Measurements from ENCODE around the gene CXorf38. TPM values are rescaled to one million over a fixed set of nuclear protein-coding genes. Genes with fewer than 3 reads are reported as not detected.

The CXorf38 gene
- total and polyA plus RNA-seq, 2 of the 8 experiments (the other 6 are each of a cell fraction or from before 2014, with no cell fraction given): 3.6 to 6.4 TPM

- Histone ChIP-seq H2AFZ (ENCODE audit: low read length) (no peak overlapping the region), H3K56ac (replicated peaks; ENCODE audit: insufficient read length, low read depth, low read length) (no peak overlapping the region), H3K9ac (replicated peaks in 1 of 4; ENCODE audit: extremely low read depth in 1 of 4, low read depth in 3 of 4, low read length in 3 of 4) (no peak overlapping the region), H4K8ac (ENCODE audit: extremely low read depth, insufficient read depth, low read length) (no peak overlapping the region), H3K14ac (ENCODE audit: insufficient read length) (no peak overlapping the region), H3K4me1 (replicated peaks in 1 of 4; ENCODE audit: control insufficient read depth in 3 of 4, insufficient read depth in 4 of 4, low read length in 3 of 4) (no peaks in the 10 kb centered on the region), H3K36me3 (ENCODE audit: control insufficient read depth in 2 of 4, insufficient read depth in 4 of 4, low read length in 3 of 4) (peaks cover 10 to 89% (median 44%) of the 10 kb centered on the region in 4 experiments; a peak in 7 of 8 replicates), H3K27me3 (replicated peaks in 1 of 4; ENCODE audit: control insufficient read depth in 3 of 4, extremely low read depth in 1 of 4, insufficient read depth in 3 of 4, low read length in 3 of 4) (no peaks in the 10 kb centered on the region), H3K4me2 (ENCODE audit: insufficient read depth in 1 of 2, low read depth in 2 of 2, low read length in 2 of 2) (no peak overlapping the region), H3K4ac (replicated peaks; ENCODE audit: insufficient read length, low read depth, low read length) (no peak overlapping the region), H3K79me2 (ENCODE audit: control insufficient read depth in 1 of 2, insufficient read depth in 2 of 2, low read length in 2 of 2) (no peaks in the 10 kb centered on the region), H3K27ac (ENCODE audit: low read depth, low read length) (no peak overlapping the region), H4K20me1 (replicated peaks in 1 of 2; ENCODE audit: control insufficient read depth in 1 of 2, insufficient read depth in 2 of 2, low read length in 2 of 2) (no peaks in the 10 kb centered on the region), H3K23me2 (ENCODE audit: low read depth, low read length) (no peaks in the 10 kb centered on the region), H3K23ac (ENCODE audit: insufficient read length) (no peak overlapping the region), H3K79me1 (ENCODE audit: low read depth, low read length) (no peaks in the 10 kb centered on the region), H2BK15ac (ENCODE audit: low read length) (no peak overlapping the region), H2BK5ac (ENCODE audit: low read depth, low read length) (no peak overlapping the region), H3K18ac (ENCODE audit: extremely low read depth, low read length) (no peak overlapping the region), H2BK12ac (ENCODE audit: low read depth, low read length) (no peak overlapping the region), H4K91ac (replicated peaks; ENCODE audit: insufficient read length, low read length) (no peak overlapping the region), H2BK120ac (replicated peaks; ENCODE audit: low read depth, low read length) (no peak overlapping the region), H4K5ac (ENCODE audit: insufficient read length, low read depth, low read length) (no peak overlapping the region), H2BK20ac (ENCODE audit: low read length) (no peak overlapping the region), H3K9me3 (ENCODE audit: insufficient read depth in 2 of 2, low read depth in 1 of 2, low read length in 1 of 2) (no peaks in the 10 kb centered on the region), H2AK5ac (ENCODE audit: low read depth, low read length) (no peak overlapping the region), H3K4me3 (ENCODE audit: extremely low read depth in 1 of 4, insufficient read depth in 2 of 4, low read depth in 3 of 4, low read length in 4 of 4) (no peak overlapping the region)
- no peak for TF ChIP-seq ATF2 (IDR thresholded peaks at IDR 0.05; ENCODE audit: low read length)
- no peak for TF ChIP-seq POLR2A (IDR thresholded peaks at IDR 0.05; ENCODE audit: control extremely low read depth in 1 of 2, low read depth in 2 of 2, low read length in 2 of 2)
- no peak for TF ChIP-seq BACH1 (IDR thresholded peaks at IDR 0.05; ENCODE audit: low read length)
- TF ChIP-seq SIX5 (IDR thresholded peaks at IDR 0.05; ENCODE audit: low read depth, low read length): no peak
- no peak for TF ChIP-seq USF2 (IDR thresholded peaks at IDR 0.05; ENCODE audit: low read length)
- TF ChIP-seq EP300 (IDR thresholded peaks at IDR 0.05; ENCODE audit: borderline replicate concordance in 1 of 2, low read depth in 2 of 2, low read length in 2 of 2): no peak
- TF ChIP-seq, protein P1, sequence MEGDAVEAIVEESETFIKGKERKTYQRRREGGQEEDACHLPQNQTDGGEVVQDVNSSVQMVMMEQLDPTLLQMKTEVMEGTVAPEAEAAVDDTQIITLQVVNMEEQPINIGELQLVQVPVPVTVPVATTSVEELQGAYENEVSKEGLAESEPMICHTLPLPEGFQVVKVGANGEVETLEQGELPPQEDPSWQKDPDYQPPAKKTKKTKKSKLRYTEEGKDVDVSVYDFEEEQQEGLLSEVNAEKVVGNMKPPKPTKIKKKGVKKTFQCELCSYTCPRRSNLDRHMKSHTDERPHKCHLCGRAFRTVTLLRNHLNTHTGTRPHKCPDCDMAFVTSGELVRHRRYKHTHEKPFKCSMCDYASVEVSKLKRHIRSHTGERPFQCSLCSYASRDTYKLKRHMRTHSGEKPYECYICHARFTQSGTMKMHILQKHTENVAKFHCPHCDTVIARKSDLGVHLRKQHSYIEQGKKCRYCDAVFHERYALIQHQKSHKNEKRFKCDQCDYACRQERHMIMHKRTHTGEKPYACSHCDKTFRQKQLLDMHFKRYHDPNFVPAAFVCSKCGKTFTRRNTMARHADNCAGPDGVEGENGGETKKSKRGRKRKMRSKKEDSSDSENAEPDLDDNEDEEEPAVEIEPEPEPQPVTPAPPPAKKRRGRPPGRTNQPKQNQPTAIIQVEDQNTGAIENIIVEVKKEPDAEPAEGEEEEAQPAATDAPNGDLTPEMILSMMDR (IDR thresholded peaks at IDR 0.05; ENCODE audit: control extremely low read depth in 1 of 3, insufficient read depth in 1 of 3, low read depth in 1 of 3, low read length in 3 of 3): no peak
- CTCF ChIA-PET (ENCODE audit: partially characterized antibody): no interaction called here
- POLR2A ChIA-PET (ENCODE audit: partially characterized antibody): no interaction called here
- WGBS, 2 experiments (ENCODE audit: extremely low coverage in 1 of 2, insufficient coverage in 1 of 2, insufficient read length in 1 of 2, insufficient replicate concordance in 2 of 2, low coverage in 1 of 2, low lambda C conversion rate in 2 of 2, missing lambda C conversion rate in 1 of 2): 94% methylated on average over 5 of the region's 5 CpGs; no CpG with 5 or more reads in 1 of the 2 experiments
- FAIRE-seq (no peak), DNase-seq (ENCODE audit: low read depth in 1 of 2, low spot score in 2 of 2) (no peak)
Measured at GRCh38 chrX:40660381-40660780, 13.0 kb upstream of the CXorf38 start.

All from H1 (cell line).